ENCODE data around the gene CCDC6. TPM values are rescaled to one million over a fixed set of nuclear protein-coding genes. Genes with fewer than 3 reads are reported as not detected.

CCDC6 gene
- total and polyA plus RNA-seq, 9 of the 15 experiments (the other 6 are each of a cell fraction or from before 2014, with no cell fraction given): 10.4 to 41.0 (median 20.9) TPM

GRCh38 chr10:59903871-59904270 is 2.5 kb downstream of the CCDC6 start (continued):
- TF ChIP-seq ZNF592 (IDR thresholded peaks at IDR 0.05) (no peak), NONO (IDR thresholded peaks at IDR 0.05; ENCODE audit: low read depth in 2 of 2, low read length in 1 of 2) (no peak), ZNF589 (CRISPR knock-in tag; IDR thresholded peaks at IDR 0.05; ENCODE audit: low read depth) (no peak), EZH2 (IDR thresholded peaks at IDR 0.05; ENCODE audit: borderline replicate concordance, low read depth, low read length) (no peak), RBM17 (IDR thresholded peaks at IDR 0.05; ENCODE audit: borderline replicate concordance, low read depth, low read length) (no peak), GTF2F1 (IDR thresholded peaks at IDR 0.05; ENCODE audit: low read depth, low read length) (no peak), ZKSCAN1 (IDR thresholded peaks at IDR 0.05; ENCODE audit: low read depth, low read length) (no peak), ARHGAP35 (IDR thresholded peaks at IDR 0.05; ENCODE audit: partially characterized antibody) (no peak), MEF2A (IDR thresholded peaks at IDR 0.05; ENCODE audit: control insufficient read depth, low read depth, low read length) (no peak), ZNF707 (CRISPR knock-in tag; conservative IDR thresholded peaks at IDR 0.05) (no peak), ZNF274 (IDR thresholded peaks at IDR 0.05; ENCODE audit: borderline replicate concordance, low read depth, low read length) (no peak), ARID2 (IDR thresholded peaks at IDR 0.05) (no peak), ZNF324 (CRISPR knock-in tag; IDR thresholded peaks at IDR 0.05) (no peak)
